Keratinocyte (primary cell): ENCODE results near the gene GCNT1.

ENCODE experiments used
- EZH2 ChIP-seq: IDR thresholded peaks from one replicate; pipeline ENCODE4 v1.6.1; 2012; ENCODE audit warnings: inconsistent platforms, mild to moderate bottlenecking, low read length, moderate library complexity
- TF ChIP-seq, protein P1 (sequence below), 3 experiments: IDR thresholded peaks in 1 of 3; conservative IDR thresholded peaks in 1 of 3; optimal IDR thresholded peaks in 1 of 3; 2 replicates in 2 of 3; 3 replicates in 1 of 3; pipeline versions ENCODE3 to v1.5.1; 2011; ENCODE audit warnings: low read length in 3 of 3, mild to moderate bottlenecking in 3 of 3, moderate library complexity in 2 of 3, control low read depth in 1 of 3, inconsistent platforms in 1 of 3; ENCODE audit not compliant: insufficient read depth in 2 of 3; ENCODE audit errors: extremely low read depth in 1 of 3

- TF ChIP-seq, protein P1, sequence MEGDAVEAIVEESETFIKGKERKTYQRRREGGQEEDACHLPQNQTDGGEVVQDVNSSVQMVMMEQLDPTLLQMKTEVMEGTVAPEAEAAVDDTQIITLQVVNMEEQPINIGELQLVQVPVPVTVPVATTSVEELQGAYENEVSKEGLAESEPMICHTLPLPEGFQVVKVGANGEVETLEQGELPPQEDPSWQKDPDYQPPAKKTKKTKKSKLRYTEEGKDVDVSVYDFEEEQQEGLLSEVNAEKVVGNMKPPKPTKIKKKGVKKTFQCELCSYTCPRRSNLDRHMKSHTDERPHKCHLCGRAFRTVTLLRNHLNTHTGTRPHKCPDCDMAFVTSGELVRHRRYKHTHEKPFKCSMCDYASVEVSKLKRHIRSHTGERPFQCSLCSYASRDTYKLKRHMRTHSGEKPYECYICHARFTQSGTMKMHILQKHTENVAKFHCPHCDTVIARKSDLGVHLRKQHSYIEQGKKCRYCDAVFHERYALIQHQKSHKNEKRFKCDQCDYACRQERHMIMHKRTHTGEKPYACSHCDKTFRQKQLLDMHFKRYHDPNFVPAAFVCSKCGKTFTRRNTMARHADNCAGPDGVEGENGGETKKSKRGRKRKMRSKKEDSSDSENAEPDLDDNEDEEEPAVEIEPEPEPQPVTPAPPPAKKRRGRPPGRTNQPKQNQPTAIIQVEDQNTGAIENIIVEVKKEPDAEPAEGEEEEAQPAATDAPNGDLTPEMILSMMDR (optimal IDR thresholded peaks at IDR 0.05 in 1 of 3, IDR thresholded peaks at IDR 0.05 in 1 of 3, conservative IDR thresholded peaks at IDR 0.05 in 1 of 3; ENCODE audit: extremely low read depth in 1 of 3, insufficient read depth in 2 of 3, low read length in 3 of 3): no peak
- TF ChIP-seq EZH2: no peak
Measured at GRCh38 chr9:76445976-76446375, 13.0 kb upstream of the GCNT1 start.
